T-helper 2 cell (primary cell): Measurements from ENCODE around the gene MAN1B1.
A peak's percentile ranks its signal among the peaks of the same experiment; 100 is the strongest.
"Not testable (repeated sequence)": the region's sequence is repeated elsewhere in the genome, so short reads cannot be mapped to it uniquely, and the experiment has no call there.

Experiments
- DNase-seq, 5 experiments: peaks; one replicate each; pipeline versions ENCODE4 v3.0.0 to v3.0.0-alpha.2; 2012 to 2022

Gene MAN1B1

GRCh38 chr9:137111788-137112563, 25.2 kb downstream of the MAN1B1 start:
- no peak for DNase-seq

GRCh38 chr9:137112564-137113384, 26.0 kb downstream of the MAN1B1 start:
- DNase-seq: no peak

- peak in 1 of 5 experiments; percentile 69 for DNase-seq
These were observed 26.8 kb downstream of the MAN1B1 start for GRCh38 chr9:137113385-137114159.

GRCh38 chr9:137114220-137114612, 27.4 kb downstream of the MAN1B1 start:
- DNase-seq: no peak

- DNase-seq: peak; percentile 67 to 84 (median 72)
These were observed 28.0 kb downstream of the MAN1B1 start, which contains the start of gene DPP7 for GRCh38 chr9:137114613-137115393. Gene DPP7, minus strand, starts transcription at chr9:137114733. Its CDS starts 20 bp downstream, at chr9:137114713.

- no peak for DNase-seq
These were observed 28.7 kb downstream of the MAN1B1 start for GRCh38 chr9:137115394-137116026.

- no peak for DNase-seq
These were observed 29.3 kb downstream of the MAN1B1 start for GRCh38 chr9:137116027-137116507.

GRCh38 chr9:137116728-137117127, 29.9 kb downstream of the MAN1B1 start:
- no peak for DNase-seq

- DNase-seq: no peak
These were observed 30.5 kb downstream of the MAN1B1 start for GRCh38 chr9:137117269-137117731.

- DNase-seq: not testable (repeated sequence)
These were observed 31.4 kb downstream of the MAN1B1 start for GRCh38 chr9:137118092-137118603.

- not testable (repeated sequence) for DNase-seq
These were observed 35.4 kb downstream of the MAN1B1 start for GRCh38 chr9:137121927-137122795.

- DNase-seq: not testable (repeated sequence)
These were observed 36.1 kb downstream of the MAN1B1 start for GRCh38 chr9:137122796-137123467.

GRCh38 chr9:137123468-137123837, 36.7 kb downstream of the MAN1B1 start:
- no peak for DNase-seq

- not testable (repeated sequence) for DNase-seq
These were observed 37.2 kb downstream of the MAN1B1 start for GRCh38 chr9:137123952-137124462.

- DNase-seq: no peak
These were observed 40.0 kb downstream of the MAN1B1 start for GRCh38 chr9:137126786-137127185.

GRCh38 chr9:137127301-137128157, 40.7 kb downstream of the MAN1B1 start:
- peak in 2 of 5 experiments; percentile 46 to 74 for DNase-seq

- DNase-seq: peak in 2 of 5 experiments; percentile 12 to 49
These were observed 41.5 kb downstream of the MAN1B1 start for GRCh38 chr9:137128158-137128861.
